GM19328 (cell line): ENCODE results near the gene SLC10A7.
"Not testable (repeated sequence)": the region's sequence is repeated elsewhere in the genome, so short reads cannot be mapped to it uniquely, and the experiment has no call there.

ENCODE experiments used
- ATAC-seq: cut with Tn5 transposase; IDR thresholded peaks from one replicate; pipeline ENCODE4 v1.9.1; 2021; ENCODE audit warnings: mild to moderate bottlenecking, moderate library complexity; ENCODE audit not compliant: unreplicated experiment

The SLC10A7 gene

DNA sequence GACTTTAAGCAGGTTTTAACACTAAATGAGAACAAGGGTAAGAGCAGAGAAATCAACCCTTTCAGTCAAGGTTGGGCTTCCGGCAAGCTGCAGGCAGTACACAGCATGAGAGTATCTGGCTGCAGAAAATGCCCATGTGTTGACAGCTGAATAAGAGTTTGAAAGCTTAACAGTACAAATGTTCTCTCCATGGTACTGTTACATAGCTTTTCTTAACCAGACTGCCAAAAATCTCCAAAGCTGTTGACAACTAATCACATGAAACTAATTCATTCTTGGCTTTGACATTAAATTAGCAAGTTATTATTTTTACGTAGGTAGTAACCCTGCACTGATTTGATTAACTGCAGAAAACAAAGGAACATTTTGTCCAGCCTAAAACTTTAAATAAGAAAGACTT is 153.5 kb downstream of the SLC10A7 start:
- no peak for ATAC-seq

DNA sequence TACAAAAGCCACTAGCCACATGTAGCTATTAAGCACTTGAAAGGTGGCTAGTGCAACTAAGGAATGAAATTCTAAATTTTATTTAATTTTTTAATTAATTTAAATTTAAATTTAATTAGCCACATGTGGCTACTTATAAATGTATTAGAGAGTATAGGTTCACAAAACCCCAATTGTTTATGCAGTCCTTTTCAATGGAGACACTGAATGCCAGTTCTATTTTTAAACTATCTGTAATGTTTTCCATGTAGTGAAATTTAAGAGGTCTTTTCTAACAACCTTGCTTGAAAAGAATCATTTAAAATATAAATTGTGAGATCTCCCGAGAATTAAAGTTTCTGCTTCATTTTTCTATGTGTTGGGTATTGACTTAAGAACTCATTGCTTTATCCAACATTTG is 154.4 kb downstream of the SLC10A7 start:
- ATAC-seq = no peak

DNA sequence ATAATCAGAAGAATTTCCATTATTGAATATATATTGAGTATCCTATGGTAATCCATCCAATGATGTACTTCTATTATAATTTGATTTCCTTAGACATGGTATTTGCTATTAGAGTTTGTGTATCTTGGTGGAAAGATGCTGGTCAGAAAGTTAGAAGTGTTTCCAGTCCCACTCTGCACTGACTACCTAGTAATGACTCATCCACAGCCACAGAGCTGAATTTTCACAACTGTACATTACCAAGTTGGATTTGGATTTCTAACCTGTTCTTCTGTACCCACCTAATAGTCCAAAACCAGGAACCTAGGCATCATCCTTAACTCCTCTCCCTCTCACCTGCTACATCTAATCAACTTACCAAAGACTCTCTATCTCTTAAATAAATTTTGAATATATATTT is 162.0 kb downstream of the SLC10A7 start:
- ATAC-seq = no peak

DNA sequence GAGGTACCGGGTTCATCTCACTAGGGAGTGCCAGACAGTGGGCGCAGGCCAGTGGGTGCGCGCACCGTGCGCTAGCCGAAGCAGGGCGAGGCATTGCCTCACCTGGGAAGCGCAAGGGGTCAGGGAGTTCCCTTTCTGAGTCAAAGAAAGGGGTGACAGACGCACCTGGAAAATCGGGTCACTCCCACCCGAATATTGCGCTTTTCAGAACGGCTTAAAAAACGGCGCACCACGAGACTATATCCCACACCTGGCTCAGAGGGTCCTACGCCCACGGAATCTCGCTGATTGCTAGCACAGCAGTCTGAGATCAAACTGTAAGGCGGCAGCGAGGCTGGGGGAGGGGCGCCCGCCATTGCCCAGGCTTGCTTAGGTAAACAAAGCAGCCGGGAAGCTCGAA is 171.6 kb downstream of the SLC10A7 start:
- not testable (repeated sequence) for ATAC-seq

DNA sequence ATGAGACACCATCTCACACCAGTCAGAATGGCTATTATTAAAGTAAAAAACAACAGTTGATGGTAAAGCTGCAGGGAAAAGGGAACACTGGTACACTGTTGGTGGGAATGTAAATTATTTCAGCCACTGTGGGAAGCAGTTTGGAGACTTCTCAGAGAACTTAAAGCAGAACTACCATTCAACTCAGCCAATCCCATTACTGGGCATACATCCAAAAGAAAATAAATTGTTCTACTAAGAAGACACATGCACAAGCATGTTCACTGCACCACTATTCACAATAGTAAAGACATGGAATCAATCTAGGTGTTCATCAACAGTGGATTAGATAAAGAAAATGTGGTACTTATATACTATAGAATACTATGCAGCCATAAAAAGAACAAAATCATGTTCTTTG is 172.4 kb downstream of the SLC10A7 start:
- no peak for ATAC-seq

DNA sequence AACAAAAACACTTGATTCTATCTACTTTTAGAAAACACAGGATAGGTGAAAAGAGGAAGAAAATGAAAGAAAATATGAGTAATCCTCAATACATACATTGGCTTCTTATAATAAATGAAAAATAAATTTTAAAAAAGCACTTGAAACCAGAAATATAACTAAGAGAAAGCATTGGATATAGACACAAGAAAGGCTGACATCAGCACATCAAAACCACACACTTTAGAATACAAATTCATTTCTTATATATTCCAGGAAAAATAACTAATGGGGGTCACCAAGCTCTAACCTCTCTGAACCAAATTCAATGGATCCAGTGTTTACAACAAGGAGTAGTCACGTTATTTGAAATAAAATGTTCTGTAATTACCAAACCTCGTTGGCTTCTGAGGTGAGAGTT is 173.9 kb downstream of the SLC10A7 start:
- ATAC-seq = no peak

DNA sequence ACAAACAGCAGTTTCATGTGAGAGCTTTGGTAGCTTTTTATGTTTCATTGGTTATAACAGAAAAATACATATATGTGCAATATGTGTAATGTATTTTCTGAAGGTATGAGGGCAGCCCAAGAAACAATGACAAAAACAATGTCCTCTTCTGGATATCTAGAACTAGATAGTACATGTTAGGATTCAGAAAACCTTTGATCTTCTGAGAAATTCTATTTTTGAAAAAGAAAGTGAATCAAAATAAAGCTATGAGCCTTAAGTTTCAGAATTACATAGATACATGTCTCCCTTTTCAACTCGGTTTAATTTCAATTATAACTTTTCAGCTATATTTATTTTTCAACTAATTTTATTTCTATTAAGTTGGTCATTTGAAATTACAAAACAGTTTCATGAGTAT is 175.5 kb downstream of the SLC10A7 start:
- no peak for ATAC-seq

DNA sequence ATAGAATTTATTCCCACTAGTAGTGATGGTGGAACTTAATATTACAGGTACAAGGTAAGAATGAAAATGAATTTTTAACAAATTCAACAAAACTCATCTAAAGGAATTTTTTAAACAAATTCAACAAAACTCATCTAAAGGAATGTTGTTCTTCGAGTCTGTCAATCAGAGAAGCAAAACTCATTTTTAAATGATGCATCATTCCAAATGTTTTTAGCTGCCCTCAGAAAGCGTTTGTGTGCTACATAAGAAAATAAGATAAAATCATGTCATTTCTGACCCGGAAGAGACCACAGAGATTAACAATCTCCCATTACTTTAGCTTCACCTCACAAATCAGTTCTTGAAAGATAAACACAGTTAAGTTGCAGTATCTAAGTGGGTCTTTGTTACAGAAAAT is 178.0 kb downstream of the SLC10A7 start:
- ATAC-seq = no peak

DNA sequence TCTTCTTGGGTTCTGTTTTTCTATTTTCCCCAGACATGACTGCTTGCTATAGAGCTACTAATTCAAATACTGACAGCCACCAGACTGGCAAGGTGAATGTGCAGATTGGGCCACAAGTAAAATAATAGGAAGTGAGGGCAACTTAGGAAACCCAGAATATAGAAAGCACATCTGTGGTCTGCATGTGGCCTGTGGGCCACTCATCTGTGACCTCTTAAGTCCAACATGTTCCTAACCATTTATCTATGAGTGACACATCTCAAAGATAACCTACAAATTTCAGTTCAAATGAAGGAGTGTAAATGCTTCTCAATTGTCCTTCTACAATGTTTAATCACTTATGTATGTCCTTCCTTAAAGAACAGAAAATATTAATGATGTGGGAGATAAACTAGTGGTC is 178.5 kb downstream of the SLC10A7 start:
- ATAC-seq = peak; percentile 66

DNA sequence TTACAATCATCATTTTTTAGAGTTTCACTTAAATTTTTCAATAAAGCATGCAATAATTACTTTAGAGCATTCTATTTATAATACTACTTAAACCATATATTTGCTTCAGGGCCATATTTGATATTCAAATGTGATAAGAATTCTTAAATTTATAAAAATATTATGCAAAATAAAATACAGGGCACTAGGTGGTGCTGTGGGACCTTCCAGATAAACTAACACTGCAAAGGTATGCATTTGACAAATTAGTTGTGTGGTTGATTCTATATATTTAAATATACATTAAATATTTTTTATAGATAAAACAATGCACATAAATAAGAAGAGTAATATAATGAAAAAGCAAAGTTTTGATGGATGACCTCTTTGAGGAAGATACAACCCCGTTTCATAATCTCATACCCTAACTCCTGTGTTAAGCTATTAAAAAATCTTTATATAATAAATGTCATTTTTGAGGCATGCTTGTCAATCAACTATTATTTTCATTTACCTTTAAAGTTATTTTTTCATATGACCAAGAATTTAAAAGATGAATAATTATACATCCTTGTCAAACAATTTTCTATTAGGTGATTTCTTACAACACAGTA is 179.0 kb downstream of the SLC10A7 start:
- ATAC-seq = no peak

DNA sequence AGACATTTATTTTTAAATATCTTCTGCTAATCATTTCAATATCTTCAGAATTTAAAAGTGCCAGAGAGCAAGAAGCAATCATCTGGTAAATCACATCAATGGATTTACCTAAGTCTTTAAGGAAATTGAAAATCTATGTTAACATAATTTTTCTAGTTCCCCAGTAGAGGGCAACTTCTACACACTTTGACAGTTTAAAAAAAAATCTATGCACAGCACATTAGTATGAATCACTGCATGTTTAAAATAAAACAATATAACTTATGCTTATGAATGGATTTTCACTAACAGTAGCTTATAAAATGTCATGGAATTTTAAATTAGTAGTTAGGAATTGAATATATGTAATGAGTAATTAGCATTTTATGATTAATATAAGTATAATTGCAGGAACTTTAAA is 180.9 kb downstream of the SLC10A7 start:
- no peak for ATAC-seq

DNA sequence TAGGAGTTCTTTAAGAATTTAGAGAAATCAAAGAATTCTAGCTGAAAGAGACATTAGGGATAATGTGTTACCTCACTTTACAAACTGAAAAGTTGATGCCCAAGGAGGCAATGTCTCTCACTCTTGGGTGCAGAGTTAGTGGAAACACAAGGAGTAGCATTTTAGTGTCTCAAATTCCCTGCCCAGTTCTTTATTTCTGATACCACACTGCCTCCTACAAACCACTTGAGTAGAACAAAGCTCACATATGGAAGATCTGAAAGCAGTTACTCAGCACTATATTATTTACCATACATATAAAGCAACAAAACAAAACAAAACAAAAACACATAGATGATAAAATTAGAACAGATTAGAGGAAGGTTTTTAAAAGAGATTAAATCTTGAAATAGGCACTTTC is 183.2 kb downstream of the SLC10A7 start:
- ATAC-seq = no peak

DNA sequence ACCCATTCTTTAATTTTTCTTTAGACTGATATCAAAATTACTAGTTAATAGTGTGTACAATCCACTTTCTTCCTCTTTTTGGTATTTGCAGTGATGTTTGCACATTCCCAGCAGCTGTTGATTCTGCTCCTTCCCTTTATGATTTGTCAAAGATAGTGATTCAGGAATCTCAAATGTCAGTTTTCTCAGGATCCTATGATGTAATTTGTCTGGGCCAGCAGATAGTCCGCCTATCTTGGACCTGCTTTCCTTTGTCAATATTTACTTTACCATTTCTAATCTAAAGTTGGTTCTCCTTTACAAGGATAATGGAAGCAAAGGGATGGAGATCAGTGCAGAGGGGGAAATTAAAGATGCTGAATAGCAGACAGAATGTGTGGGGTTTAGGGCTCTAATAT is 185.3 kb downstream of the SLC10A7 start:
- no peak for ATAC-seq

DNA sequence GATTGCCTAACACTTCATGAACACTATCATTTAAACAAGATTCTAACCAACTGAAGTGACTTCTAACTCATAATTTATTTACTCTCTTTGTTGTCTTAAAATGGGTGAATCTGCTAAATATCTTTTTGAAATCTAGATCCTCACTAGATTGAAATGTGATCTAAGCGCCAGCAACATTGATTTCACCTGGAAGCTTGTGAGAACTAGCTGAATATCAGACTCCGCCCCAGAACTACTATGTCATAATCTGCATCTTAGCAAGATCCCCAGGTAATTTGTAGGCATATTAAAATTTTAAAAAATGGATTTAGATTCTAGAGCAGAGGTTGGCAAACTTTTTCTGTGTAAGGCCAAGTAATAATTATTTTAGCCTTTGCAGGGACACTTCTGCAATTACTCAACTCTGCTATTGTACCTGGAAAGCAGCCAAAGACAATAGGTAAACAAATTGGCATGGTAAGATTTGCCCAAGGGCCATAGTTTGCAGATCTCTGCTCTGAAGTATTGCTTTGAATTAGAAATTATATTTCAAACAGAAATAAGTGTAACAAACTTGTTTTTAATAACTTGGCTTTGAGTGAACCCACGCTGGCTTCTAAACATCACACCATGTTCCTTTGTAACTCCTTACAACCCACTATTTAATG is 185.9 kb downstream of the SLC10A7 start:
- ATAC-seq = no peak

DNA sequence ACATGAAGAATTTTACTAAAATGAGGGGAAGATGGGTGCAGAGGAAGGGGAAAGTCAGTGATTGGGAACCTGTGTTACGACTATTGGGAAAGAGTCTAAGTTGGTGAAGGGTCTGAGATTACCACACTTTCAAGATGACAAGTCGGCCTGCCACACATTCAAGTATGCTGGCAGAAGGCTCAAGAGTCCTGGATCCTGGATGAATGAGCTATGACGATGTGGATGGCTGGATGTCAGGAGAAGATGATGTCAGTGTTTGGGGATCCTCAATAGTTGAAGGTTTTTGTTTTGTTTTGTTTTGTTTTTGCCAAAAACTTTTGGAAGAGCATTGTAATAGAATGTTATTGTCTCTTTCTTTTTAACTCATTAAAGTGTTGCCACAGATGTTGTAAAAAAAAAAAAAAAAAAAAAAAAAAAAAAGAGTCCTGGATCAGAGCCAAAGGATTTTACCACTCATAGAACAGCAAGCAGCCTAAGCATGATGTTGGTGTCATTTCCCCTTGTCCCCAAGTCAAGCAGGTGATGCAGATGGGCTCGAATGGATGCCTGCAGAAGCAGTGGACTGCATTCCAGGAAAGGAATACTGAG is 186.8 kb downstream of the SLC10A7 start:
- ATAC-seq = no peak

DNA sequence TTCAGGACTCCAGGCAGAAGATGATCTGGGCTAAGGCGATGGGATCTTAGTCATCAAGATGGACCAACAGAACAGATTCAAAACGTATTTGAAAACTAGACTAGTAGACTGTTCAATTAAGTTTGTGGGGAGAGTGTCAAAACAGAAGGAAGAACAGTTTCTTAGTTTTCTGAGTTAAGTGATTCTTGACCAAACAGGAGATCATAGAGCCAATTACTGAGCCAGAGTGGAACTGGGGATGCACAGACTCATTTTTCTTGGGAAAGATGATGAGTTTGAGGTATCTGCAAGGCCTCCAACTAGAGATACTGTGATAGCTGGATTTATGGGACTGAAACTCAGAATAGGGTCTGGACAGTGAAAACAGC is 187.9 kb downstream of the SLC10A7 start:
- ATAC-seq = peak; percentile 13

DNA sequence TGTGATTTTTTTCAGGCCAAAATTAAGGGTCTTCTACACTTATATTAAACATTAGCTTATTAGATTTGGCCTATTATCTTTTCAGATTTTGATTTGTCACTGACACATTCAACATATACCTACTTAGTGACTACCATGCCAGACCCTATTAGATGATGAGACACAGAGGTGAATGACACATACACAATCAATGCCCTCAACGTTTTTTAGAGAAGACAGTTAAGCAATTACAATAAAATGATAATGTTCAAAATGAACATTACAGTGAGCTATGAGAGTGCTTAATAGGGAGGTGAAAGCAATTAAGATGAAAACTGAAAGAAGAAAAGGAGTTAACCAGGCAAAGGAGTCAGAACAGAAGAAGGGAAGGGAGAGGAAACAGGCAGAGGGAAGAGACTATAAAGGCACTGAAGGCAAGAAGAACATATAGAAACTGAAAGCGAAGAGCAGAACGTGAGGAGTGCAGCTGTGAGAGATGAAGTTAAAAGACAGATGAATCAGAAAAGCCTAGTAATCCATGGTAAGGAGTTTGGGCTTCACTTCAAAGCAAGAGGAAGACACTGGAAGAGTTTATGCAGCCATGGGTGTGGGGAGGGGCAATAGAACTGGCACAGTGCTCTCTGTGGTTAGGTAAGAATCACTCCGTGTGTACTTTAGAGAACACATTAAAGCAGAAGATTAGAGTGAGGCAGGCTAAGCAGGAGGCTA is 188.4 kb downstream of the SLC10A7 start:
- ATAC-seq = peak; percentile 83

DNA sequence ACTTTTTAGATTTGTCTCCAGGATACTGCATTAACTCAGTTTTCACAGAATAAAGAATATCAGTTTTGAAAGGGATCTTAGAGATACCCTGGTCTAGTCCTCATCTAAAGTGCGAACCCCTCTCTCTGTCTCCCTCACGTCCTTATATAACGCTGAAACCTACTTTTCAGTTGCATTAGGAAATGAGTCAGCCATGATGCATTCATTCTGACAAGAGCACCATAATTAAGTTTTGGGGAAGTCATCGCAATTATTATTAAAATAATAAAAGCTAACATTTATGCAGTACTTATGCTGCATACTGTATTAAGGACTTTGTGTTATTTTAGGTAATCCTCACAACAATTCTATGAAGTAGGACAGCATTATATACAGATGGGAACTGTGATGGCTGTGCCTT is 191.3 kb downstream of the SLC10A7 start:
- no peak for ATAC-seq

DNA sequence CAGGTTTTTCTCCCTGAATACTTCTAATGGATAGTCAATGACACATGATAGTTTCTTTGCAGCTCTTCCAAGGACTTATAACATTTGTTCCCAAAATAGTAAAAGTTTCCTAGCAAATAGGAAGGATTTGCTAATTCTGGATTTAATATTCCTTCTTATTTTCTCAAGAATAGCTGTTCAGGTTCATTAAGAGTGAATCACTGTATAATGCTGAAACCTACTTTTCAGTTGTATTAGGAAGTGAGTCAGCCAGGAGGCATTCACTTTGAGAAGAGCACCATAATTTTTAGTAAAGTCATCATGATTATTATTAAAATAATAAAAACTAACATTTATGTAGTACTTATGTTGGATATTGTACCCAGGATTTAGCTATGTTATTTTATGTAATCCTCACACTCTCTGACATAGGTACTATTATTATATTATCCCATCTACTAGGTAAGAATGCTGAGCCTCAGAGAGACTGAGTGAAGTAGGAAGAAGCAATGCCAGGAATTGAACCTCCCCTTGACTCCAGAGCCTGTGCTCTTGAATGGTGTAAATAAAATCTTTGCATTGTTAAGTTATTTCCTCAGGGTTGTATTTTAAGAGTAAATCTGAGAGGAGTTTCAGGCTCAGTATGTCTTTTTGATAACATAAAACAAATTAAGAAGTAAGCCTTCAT is 192.6 kb downstream of the SLC10A7 start:
- no peak for ATAC-seq

DNA sequence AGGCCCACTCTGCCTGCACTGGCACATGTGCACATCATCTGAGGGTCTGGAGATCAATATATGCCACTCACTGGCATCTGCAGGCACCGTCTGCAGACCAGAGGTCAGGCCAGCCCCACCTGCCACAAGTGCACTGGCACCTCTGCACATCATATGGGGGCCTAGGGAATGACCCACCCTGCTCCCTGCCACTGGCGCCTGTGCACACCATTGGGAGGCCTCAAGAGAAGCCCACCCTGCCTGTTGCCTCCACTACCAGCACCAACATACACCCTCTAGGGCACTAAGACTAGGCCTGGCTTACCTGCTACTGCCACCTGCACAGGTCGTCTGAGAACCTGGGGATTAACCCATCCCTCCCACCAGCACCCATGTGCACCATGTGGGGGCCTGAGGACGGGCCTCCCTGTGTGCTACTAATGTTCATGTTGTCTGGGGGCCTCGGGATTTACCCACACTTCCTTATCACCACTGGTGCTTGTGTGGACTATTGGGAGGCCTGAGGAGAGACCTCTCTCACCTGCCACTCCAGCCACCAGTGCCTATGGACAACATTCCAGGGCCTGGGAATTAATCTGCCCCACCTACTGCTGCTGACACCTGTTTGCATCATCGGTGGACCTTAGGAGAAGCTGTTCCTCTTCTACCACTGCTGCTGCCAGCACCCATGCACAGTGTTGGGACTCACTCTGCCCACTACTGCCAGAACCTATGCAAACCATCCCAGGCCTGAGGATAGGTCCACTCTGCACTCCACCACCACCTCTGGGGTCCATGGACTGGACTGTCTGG is 193.7 kb downstream of the SLC10A7 start:
- no peak for ATAC-seq

DNA sequence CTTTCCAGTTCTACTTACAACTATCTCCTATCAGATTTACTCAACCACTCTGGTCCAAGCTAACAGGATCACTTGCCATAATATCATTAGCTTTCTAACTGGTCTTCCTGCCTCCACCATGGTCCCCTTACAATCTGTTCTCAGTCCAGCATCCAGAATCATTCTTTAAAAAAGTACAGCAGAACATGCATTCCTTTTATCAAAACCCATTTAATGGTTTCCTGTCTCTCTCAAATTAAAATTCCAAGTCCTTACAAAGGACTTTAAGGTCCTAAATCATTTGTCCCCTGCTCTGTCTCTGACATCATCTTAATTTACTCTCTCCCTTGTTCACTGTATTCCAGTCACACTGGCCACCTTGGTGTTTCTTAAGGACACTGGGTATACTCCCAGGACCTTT is 202.8 kb downstream of the SLC10A7 start:
- ATAC-seq = no peak
